GM06990 (cell line): Measurements from ENCODE around the gene EIF4G3.

Experiments used
- DNase-seq: peaks from one replicate; pipeline ENCODE4 v3.0.0-alpha.2; 2011; ENCODE audit not compliant: insufficient read length; ENCODE audit errors: extremely low read depth
- H3K27me3 ChIP-seq: replicated peaks from 2 replicates; pipeline ENCODE4 v1.6.0; 2011; ENCODE audit warnings: low read length; ENCODE audit not compliant: control insufficient read depth, insufficient read depth
- H3K36me3 ChIP-seq: 2 replicates; pipeline ENCODE4 v1.5.1; 2011; ENCODE audit warnings: low read length; ENCODE audit not compliant: control insufficient read depth, insufficient read depth
- H3K4me3 ChIP-seq: replicated peaks from 2 replicates; pipeline ENCODE4 v1.5.1; 2011; ENCODE audit warnings: low read depth, mild to moderate bottlenecking, control low read depth, low read length
- CTCF ChIP-seq: IDR thresholded peaks from 2 replicates; pipeline ENCODE4 v1.5.1; 2011; ENCODE audit warnings: low read length, control low read depth, mild to moderate bottlenecking, inconsistent platforms; ENCODE audit not compliant: insufficient read depth, poor library complexity, severe bottlenecking

The EIF4G3 gene

GRCh38 chr1:21153388-21153787 lies 23.3 kb downstream of the EIF4G3 start:
- no peaks in the 10 kb centered on the region for H3K27me3 ChIP-seq
- no peaks in the 10 kb centered on the region; the same call in none of the 2 replicates for H3K36me3 ChIP-seq
- TF ChIP-seq CTCF: no peak
- no peak overlapping the region for H3K4me3 ChIP-seq
- DNase-seq: no peak

- H3K36me3 ChIP-seq: peaks cover 2% of the 10 kb centered on the region
- DNase-seq: no peak
- TF ChIP-seq CTCF: no peak
Measured at GRCh38 chr1:21152423-21153100, 24.1 kb downstream of the EIF4G3 start.

GRCh38 chr1:21149855-21150432 lies 26.8 kb downstream of the EIF4G3 start:
- peaks cover 2% of the 10 kb centered on the region for H3K36me3 ChIP-seq
- no peak for TF ChIP-seq CTCF
- no peak for DNase-seq
- no peak overlapping the region for H3K4me3 ChIP-seq
- H3K27me3 ChIP-seq: no peaks in the 10 kb centered on the region

More at GRCh38 chr1:21152423-21153100, 24.1 kb downstream of the EIF4G3 start:
- no peak overlapping the region for H3K4me3 ChIP-seq
- H3K27me3 ChIP-seq: no peaks in the 10 kb centered on the region

- peaks cover 2% of the 10 kb centered on the region for H3K36me3 ChIP-seq
Measured at GRCh38 chr1:21149430-21149854, 27.3 kb downstream of the EIF4G3 start.

GRCh38 chr1:21143752-21144151 lies 32.9 kb downstream of the EIF4G3 start:
- DNase-seq: no peak
- TF ChIP-seq CTCF: no peak
- no peak overlapping the region for H3K4me3 ChIP-seq
- no peaks in the 10 kb centered on the region for H3K27me3 ChIP-seq
- peaks cover 2% of the 10 kb centered on the region for H3K36me3 ChIP-seq

More at GRCh38 chr1:21149430-21149854, 27.3 kb downstream of the EIF4G3 start:
- H3K4me3 ChIP-seq: no peak overlapping the region
- no peaks in the 10 kb centered on the region for H3K27me3 ChIP-seq
- no peak for DNase-seq
- no peak for TF ChIP-seq CTCF
